ENCODE results near the gene PHLDB1.
"Not testable (repeated sequence)": the region's sequence is repeated elsewhere in the genome, so short reads cannot be mapped to it uniquely, and the experiment has no call there.

Gene PHLDB1

GRCh38 chr11:118606157-118606843, 1.1 kb upstream of the PHLDB1 start:
- no peak for DNase-seq (ENCODE audit: low read depth)

DNA sequence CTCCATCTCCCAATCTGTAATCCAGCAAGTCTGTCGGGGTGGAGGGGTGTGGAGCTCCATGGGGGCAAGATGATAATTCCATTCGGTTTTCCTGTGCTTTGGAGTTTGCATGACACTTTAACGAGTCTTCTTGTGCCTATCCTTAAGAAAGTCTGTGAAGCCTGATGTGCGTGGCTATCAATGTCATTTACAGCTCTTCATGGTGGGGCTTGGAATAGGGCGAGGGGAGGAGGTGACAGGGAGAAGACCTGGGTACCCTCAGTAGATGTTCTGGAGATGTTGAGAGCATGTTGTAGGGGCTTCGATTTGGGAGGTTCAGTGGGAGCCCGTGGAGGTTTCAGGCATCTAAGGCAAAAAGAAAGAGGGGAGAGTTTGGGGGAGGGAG, 579 bp upstream of the PHLDB1 start:
- no peak for DNase-seq (ENCODE audit: low read depth)

DNA sequence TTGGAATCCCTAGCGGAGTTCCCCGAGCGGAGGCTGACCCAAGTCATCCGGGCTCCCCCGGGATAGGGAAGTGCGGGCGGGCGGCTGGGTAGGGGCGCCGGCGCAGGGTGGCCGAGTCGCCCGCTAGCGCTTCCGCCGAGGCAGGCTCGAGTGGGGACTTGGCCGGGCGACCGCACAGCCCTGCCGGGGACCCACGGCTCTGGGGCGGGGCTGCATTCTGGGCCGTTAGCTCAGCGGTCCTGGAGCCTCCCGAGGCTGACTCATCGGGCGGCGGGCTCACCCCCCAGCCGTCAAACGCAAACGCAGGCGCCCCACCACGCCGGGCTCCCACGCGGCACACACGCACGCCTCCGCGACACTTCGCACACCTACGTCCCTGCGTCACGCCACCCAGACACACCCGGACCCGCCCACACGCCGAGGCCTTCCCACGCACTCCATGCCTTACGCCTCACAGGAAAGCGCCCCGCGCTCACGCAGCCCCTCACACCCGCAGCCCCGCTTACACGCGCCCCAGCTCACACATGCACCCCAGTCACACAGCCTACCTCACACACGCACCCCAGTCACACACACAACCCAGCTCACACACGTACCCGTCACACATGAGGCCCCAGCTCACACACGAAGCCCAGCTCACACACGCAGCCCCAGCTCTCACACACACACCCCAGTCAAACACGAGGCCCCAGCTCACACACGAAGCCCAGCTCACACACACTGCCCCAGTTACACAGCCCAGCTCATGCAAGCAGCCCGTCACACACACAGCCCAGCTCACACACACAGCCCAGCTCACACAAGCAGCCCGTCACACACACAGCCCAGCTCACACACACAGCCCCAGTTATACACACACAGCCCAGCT, 1.2 kb downstream of the PHLDB1 start:
- DNase-seq (ENCODE audit: low read depth): peak; percentile 78

GRCh38 chr11:118609380-118610224, 2.2 kb downstream of the PHLDB1 start:
- DNase-seq (ENCODE audit: low read depth): peak; percentile 13

DNA sequence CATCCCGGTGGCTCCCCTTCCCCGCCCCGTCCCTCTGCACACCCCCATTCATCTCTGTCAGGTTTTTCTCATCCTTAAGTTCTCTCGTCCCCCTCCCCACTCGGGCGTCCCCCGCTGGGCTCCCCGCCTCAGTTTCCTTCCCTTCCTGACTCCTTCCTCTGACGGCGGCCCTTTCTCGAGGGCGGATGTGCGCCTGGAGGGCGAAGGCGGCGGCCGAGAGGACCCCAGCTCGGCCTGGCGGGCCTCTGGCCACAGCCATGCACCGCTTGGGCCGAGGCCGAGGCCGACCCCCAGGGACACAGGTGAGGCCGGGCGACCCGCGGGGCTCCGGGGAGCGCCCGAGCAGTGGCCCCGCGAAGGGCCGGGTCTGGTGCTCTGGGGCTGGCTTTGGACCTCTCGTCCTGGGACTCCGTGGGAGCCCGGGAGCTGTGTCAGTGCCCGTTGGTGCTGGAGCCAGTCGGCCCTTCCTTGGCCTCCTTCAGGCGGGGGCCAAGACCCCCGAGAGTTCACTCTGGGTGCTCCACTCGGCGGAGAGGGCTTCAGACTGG, 2.9 kb downstream of the PHLDB1 start:
- peak; percentile 5 for DNase-seq (ENCODE audit: low read depth)

DNA sequence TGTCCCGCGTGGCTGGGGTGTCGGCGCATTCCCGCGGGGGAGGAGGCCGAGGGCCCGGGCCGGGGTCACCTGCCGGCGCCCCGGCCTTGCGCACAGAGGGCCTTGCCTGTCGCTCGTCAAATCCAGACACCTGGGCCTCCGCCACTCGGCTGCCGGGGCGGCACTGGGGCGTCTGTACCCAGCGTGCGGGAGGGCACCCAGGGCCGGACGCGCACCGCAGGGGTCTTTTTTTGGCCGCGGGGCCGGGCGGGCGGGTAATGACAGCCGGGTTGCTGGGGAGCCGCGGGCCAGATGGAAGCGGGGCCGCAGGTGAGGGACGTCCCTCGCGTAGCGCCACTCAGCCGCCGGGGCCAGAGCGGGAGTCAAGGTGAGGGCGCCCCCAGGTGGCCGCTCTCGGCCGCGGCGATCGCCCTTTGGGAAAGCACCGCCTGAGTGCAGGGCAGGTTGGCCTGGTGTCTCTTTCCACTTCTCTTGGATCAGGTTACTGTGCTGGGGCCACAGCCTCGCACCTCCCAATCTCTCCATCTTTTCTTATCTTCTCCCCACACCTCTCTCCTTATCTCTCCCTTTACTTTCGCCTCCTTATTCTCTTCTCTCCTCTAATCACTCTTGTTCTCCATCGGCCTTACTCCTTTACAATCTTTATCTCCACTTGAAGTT, 3.5 kb downstream of the PHLDB1 start:
- peak; percentile 82 for DNase-seq (ENCODE audit: low read depth)

- DNase-seq (ENCODE audit: low read depth): not testable (repeated sequence)
Observed at GRCh38 chr11:118611433-118611795, 4.0 kb downstream of the PHLDB1 start.

DNA sequence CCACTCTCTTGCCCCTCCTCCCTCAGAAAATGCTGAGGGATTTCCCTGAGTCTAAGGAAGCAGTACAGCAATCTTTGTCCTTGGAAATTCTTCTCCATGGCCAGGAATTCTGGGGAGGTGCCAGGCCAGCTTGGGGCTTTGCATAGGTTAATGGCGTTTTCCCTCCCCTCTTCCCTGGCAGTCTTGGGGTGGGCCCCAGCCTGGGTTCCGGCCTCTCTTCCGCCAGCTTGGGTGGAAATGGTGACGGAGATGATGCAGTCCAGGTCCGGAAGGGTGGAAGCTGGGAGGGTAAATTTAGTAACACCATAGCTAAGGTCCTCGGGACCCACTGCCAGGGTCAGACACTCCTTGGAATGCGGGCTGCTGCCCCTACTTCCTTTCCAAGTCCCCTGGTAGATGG, 5.0 kb downstream of the PHLDB1 start:
- DNase-seq (ENCODE audit: low read depth): no peak

DNA sequence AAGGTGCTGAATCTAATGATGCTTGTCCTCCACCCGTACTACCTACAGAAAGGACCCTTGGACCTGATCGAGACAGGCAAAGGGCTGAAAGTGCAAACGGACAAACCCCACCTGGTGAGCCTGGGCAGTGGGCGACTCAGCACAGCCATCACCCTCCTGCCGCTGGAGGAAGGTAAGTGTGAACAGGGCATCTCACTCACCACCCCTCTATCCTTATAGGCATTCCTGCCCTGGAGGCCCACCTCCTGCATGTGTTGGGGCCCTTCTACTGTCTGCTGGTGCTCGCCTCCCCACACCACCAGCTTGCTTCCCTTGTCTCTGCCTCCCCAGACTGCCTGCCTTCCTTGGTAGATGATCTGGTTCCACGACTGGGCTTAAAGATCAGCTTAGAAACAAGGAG, 7.1 kb downstream of the PHLDB1 start:
- no peak for DNase-seq (ENCODE audit: low read depth)

DNA sequence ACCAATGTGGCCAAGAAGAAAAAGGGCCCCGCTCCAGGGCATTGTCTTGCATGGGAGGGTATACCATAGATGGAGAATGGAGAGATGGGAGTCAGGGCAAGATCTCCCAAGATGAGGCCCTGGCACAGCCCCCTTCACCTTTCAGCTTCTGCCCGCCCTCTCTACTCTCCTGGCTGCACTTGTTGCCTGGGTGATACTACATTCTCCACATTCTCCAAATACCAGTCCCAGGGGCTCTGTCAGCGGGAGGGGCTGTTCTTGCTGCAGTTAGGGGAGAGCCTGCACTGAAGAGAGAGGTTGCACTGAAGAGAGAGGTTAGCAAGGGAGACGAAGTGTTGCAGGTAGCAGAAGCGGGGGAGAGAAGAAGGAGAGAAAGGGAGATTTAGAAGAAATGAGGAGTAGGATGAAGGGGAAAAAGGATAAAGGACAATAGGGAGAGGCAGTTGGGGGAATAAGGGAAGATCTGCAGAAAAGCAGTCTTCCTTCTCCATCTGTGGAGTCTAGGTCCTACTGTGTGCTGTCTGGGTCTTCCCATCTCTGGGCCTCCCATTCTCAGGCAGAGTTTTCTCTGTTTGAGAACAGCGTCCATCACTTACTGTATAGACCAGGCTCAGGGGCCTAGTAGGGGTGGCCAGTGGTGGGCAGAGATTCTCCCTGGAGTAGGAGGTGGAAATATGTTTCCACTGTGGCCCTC, 8.0 kb downstream of the PHLDB1 start:
- DNase-seq (ENCODE audit: low read depth): no peak

- no peak for DNase-seq (ENCODE audit: low read depth)
Observed at GRCh38 chr11:118615976-118616371, 8.6 kb downstream of the PHLDB1 start.

GRCh38 chr11:118618115-118618990, 10.9 kb downstream of the PHLDB1 start:
- DNase-seq (ENCODE audit: low read depth): no peak

- no peak for DNase-seq (ENCODE audit: low read depth)
Observed at GRCh38 chr11:118618991-118619375, 11.6 kb downstream of the PHLDB1 start.

GRCh38 chr11:118619444-118620197, 12.2 kb downstream of the PHLDB1 start:
- DNase-seq (ENCODE audit: low read depth): no peak

GRCh38 chr11:118620529-118621070, 13.2 kb downstream of the PHLDB1 start:
- DNase-seq (ENCODE audit: low read depth): no peak

- DNase-seq (ENCODE audit: low read depth): no peak
Observed at GRCh38 chr11:118621071-118621783, 13.8 kb downstream of the PHLDB1 start.

DNA sequence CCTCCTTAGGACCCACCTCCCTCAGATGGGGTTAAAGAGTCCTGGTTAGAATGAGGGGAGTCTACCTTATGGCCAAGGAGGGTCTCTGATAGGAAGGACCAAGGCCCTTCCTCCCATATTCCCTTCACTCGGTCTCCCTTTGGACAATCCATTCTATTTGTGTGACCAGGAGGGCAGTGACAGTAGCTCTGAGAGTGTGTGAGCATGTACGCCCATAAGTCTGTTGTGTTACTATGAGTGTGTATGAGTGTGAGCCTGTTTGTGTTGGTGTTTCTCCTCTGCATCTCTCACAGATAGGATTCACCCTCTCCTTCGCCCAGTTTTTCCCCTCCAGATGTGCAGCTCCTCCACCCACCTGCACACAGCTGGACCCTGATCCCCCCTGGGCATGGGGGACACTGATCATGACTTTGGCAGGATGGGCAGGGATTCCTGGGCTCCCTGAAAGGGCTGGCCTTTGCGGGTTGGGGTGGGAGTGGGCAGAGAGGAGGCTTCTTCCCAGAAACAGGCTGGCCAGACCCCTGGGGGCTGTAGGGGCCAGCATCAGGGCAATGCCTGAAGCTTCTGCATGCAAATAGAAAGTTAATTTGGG, 14.5 kb downstream of the PHLDB1 start:
- DNase-seq (ENCODE audit: low read depth): no peak

All from activated T-cell treated with anti-CD3 and anti-CD28 coated beads for 1 hour (primary cell).